Activated effector memory CD4-positive, alpha-beta T cell treated with anti-CD3 and anti-CD28 coated beads, Interleukin-2, amount 50 U/mL, for 16 hours (primary cell): ENCODE results near the gene KRTAP5-1.

Experiments used
- DNase-seq: peaks from one replicate; pipeline ENCODE4 v3.0.0-alpha.2; 2020

KRTAP5-1 gene

GRCh38 chr11:1542267-1542666 is 42.8 kb downstream of the KRTAP5-1 start:
- no peak for DNase-seq

- DNase-seq = no peak
These were observed 43.4 kb downstream of the KRTAP5-1 start for GRCh38 chr11:1541474-1542204.

DNA sequence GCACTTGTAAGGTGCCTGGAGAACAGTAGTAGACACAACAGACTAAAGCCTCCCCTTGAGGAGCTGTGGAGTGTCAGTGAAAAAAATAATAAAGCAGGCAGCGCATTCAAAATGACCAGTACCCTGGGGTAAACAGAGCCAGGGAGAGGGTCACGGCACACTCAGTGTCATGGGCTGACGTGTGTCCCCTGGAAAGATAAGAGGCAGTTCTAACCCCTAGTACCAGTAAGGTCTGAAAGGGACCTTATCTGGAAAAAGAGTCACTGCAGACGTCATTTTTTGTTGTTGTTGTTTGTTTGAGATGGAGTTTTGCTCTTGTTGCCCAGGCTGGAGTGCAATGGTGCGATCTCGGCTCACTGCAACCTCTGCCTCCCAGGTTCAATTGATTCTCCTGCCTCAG is 45.0 kb downstream of the KRTAP5-1 start:
- no peak for DNase-seq

- DNase-seq = no peak
These were observed 46.9 kb downstream of the KRTAP5-1 start for GRCh38 chr11:1538153-1538552.

- no peak for DNase-seq
These were observed 48.8 kb downstream of the KRTAP5-1 start for GRCh38 chr11:1536065-1536843.

DNA sequence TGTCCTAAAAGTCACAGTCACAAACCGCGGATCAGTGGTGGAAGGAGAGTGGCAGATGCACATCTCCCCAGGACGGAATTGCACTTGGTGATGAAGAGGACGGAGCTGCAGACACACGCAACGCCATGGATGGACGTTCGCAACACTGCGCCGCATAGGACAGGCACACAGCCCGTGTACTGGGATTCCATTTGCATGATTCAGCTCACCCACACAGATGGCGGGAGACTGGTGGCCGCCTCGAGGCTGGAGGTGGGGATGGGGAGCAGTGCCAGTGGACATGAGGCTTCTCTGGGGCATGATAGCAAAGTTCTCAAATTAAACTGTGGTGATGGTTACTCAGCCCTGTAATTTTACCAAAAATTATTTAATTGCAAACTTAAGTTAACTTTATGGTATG is 50.4 kb downstream of the KRTAP5-1 start:
- DNase-seq = no peak
